HepG2 (cell line): ENCODE measurements around the gene C12orf43. TPM values are rescaled to one million over a fixed set of nuclear protein-coding genes. Genes with fewer than 3 reads are reported as not detected.

Experiments used
- HOXA7 ChIP-seq: sonication (generic); formaldehyde crosslinking; IDR thresholded peaks from 2 replicates; pipeline ENCODE4 v1.8.1; 2022; ENCODE audit warnings: mild to moderate bottlenecking, missing genetic modification reagents, moderate library complexity
- KDM2A ChIP-seq: sonication (generic); formaldehyde crosslinking; IDR thresholded peaks from 2 replicates; pipeline ENCODE4 v1.4.0; 2020; ENCODE audit warnings: low read depth, missing genetic modification reagents, borderline replicate concordance
- KMT2B ChIP-seq: IDR thresholded peaks from 2 replicates; pipeline ENCODE4 v1.6.1; 2016; ENCODE audit warnings: missing genetic modification reagents, missing compliant biosample characterization
- MATR3 ChIP-seq: sonication (generic); formaldehyde crosslinking; IDR thresholded peaks from 2 replicates; pipeline ENCODE4 v1.4.0; 2020; ENCODE audit warnings: missing genetic modification reagents
- NFIC ChIP-seq: IDR thresholded peaks from 2 replicates; pipeline ENCODE4 v1.6.1; 2012; ENCODE audit warnings: mild to moderate bottlenecking, low read length, inconsistent platforms
- PAX8 ChIP-seq: sonication (generic); formaldehyde crosslinking; IDR thresholded peaks from 2 replicates; pipeline ENCODE4 v1.8.0; 2022; ENCODE audit warnings: mild to moderate bottlenecking, missing genetic modification reagents, borderline replicate concordance
- RARA ChIP-seq: IDR thresholded peaks from 2 replicates; pipeline ENCODE4 v1.6.1; 2016; ENCODE audit warnings: missing genetic modification reagents, missing compliant biosample characterization
- RBFOX2 ChIP-seq: fragments of 200-400 bp; formaldehyde crosslinking; IDR thresholded peaks from 2 replicates; pipeline ENCODE4 v1.6.1; 2017; ENCODE audit warnings: low read depth, mild to moderate bottlenecking, low read length
- SAFB2 ChIP-seq: sonication (generic); formaldehyde crosslinking; IDR thresholded peaks from 2 replicates; pipeline ENCODE4 v1.5.1; 2020; ENCODE audit warnings: missing genetic modification reagents, low read depth, mild to moderate bottlenecking, borderline replicate concordance
- SIX1 ChIP-seq: sonication (generic); formaldehyde crosslinking; IDR thresholded peaks from 2 replicates; pipeline ENCODE4 v1.4.0; 2020; ENCODE audit warnings: missing genetic modification reagents, borderline replicate concordance
- SNAPC2 ChIP-seq: sonication (generic); formaldehyde crosslinking; IDR thresholded peaks from 2 replicates; pipeline ENCODE4 v1.8.1; 2022; ENCODE audit warnings: mild to moderate bottlenecking, missing genetic modification reagents
- ZFP41 ChIP-seq: sonication (generic); formaldehyde crosslinking; IDR thresholded peaks from 2 replicates; pipeline ENCODE4 v1.4.0; 2020; ENCODE audit warnings: mild to moderate bottlenecking, missing genetic modification reagents, borderline replicate concordance
- ZFP82 ChIP-seq: sonication (generic); formaldehyde crosslinking; IDR thresholded peaks from 2 replicates; pipeline ENCODE4 v1.5.1; 2020; ENCODE audit warnings: mild to moderate bottlenecking, missing genetic modification reagents, borderline replicate concordance
- ZNF10 ChIP-seq: sonication (generic); formaldehyde crosslinking; IDR thresholded peaks from 2 replicates; pipeline ENCODE4 v1.4.0; 2020; ENCODE audit warnings: mild to moderate bottlenecking, low read depth, missing genetic modification reagents, borderline replicate concordance
- ZNF329 ChIP-seq: sonication (generic); formaldehyde crosslinking; IDR thresholded peaks from 2 replicates; pipeline ENCODE4 v1.9.0; 2021; ENCODE audit warnings: low read depth, mild to moderate bottlenecking, missing genetic modification reagents
- ZNF460 ChIP-seq: sonication (generic); formaldehyde crosslinking; IDR thresholded peaks from 2 replicates; pipeline ENCODE4 v1.5.1; 2020; ENCODE audit warnings: missing genetic modification reagents, mild to moderate bottlenecking, borderline replicate concordance
- ZNF703 ChIP-seq: sonication (generic); formaldehyde crosslinking; IDR thresholded peaks from 2 replicates; pipeline ENCODE4 v1.5.1; 2020; ENCODE audit warnings: missing genetic modification reagents, mild to moderate bottlenecking, moderate library complexity, borderline replicate concordance
- polyA plus RNA-seq, 8 experiments: library from polyadenylated mRNA; depleted of rRNA in 3 of 8; stranded (reverse) in 7 of 8; unstranded in 1 of 8; fragments of >200 nt; fragmentation: Illumina TruSeq in 4 of 8; extraction: Trizol in 4 of 8; gene quantifications; 2 replicates each; pipeline versions ENCODE4 v1.2.1 to v1.2.3, GENCODE V29; 2011 to 2016; ENCODE audit warnings: low read depth in 4 of 8, missing spikeins in 1 of 8, mixed read lengths in 1 of 8; ENCODE audit not compliant: insufficient read depth in 1 of 8
- total RNA-seq, 5 experiments: library from RNA; depleted of rRNA; stranded (reverse); fragments of >200 nt; fragmentation: Illumina TruSeq; extraction: Trizol; gene quantifications; 2 replicates each; pipeline ENCODE4 v1.2.3, GENCODE V29; 2016; ENCODE audit warnings: low read depth in 1 of 5
- TF ChIP-seq, protein P1 (sequence below): sonication (generic); formaldehyde crosslinking; IDR thresholded peaks from 2 replicates; pipeline ENCODE4 v1.8.0; 2022; ENCODE audit warnings: mild to moderate bottlenecking, missing genetic modification reagents
- TF ChIP-seq, protein P2 (sequence below): IDR thresholded peaks from 2 replicates; pipeline ENCODE4 v1.6.1; 2012; ENCODE audit warnings: low read depth, low read length, improper control_type of control experiment
- TF ChIP-seq, protein P3 (sequence below): sonication (generic); formaldehyde crosslinking; IDR thresholded peaks from 2 replicates; pipeline ENCODE4 v1.5.0; 2020; ENCODE audit warnings: missing genetic modification reagents
- TF ChIP-seq, protein P4 (sequence below): sonication (generic); formaldehyde crosslinking; IDR thresholded peaks from 2 replicates; pipeline ENCODE4 v1.4.0; 2020; ENCODE audit warnings: mild to moderate bottlenecking, missing genetic modification reagents, borderline replicate concordance

The C12orf43 gene
- total and polyA plus RNA-seq, 2 of the 13 experiments (the other 11 are each of a cell fraction or from before 2014, with no cell fraction given) = 7.9 to 11.1 TPM

DNA sequence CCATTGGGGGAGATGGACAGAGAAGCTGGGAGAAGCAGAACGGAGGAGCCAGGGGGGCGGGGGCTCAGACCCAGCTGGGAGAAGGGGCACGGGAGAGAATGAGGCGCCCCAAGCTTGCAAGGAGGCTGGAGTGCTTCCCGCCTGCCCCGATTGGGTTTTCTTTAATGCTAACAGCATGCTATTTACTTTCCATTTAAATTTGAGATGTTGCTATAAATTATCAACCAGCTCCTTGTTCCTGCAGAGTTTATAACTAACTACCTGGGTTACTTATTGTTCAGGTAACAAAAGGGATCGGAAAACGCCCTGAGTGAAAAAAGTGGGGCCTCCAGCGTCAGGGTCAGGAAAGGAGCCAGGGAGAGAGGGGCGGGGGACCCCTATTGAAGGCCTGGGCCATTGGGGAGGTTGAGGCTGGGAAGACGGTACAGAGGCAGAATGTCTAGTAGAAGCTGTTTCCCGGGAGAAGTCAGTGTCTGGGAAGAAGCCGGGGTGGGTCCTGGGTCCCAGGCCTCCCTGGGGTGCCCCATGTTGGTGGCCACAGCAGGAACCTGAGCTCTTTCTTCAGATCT lies 35.4 kb downstream of the C12orf43 start (continued):
- TF ChIP-seq ZFP82 (CRISPR knock-in tag) (no peak), SIX1 (CRISPR knock-in tag) (no peak), NFIC (0 out of 2 replicates have a peak, but pooled peaks have one; percentile 34), PAX8 (no peak), SAFB2 (CRISPR knock-in tag) (0 out of 2 replicates have a peak, but pooled peaks have one; percentile 16), ZNF460 (CRISPR knock-in tag) (no peak), HOXA7 (CRISPR knock-in tag) (no peak), RARA (CRISPR knock-in tag) (peak; percentile 41; the same call in 1 of the 2 replicates), ZNF703 (no peak), RBFOX2 (peak; percentile 61), ZNF329 (peak; percentile 44; the same call in 1 of the 2 replicates), MATR3 (CRISPR knock-in tag) (no peak), ZNF10 (CRISPR knock-in tag) (no peak), ZFP41 (no peak), KMT2B (CRISPR knock-in tag) (0 out of 2 replicates have a peak, but pooled peaks have one; percentile 4), KDM2A (CRISPR knock-in tag) (no peak), SNAPC2 (CRISPR knock-in tag) (no peak)
- TF ChIP-seq, protein P1, sequence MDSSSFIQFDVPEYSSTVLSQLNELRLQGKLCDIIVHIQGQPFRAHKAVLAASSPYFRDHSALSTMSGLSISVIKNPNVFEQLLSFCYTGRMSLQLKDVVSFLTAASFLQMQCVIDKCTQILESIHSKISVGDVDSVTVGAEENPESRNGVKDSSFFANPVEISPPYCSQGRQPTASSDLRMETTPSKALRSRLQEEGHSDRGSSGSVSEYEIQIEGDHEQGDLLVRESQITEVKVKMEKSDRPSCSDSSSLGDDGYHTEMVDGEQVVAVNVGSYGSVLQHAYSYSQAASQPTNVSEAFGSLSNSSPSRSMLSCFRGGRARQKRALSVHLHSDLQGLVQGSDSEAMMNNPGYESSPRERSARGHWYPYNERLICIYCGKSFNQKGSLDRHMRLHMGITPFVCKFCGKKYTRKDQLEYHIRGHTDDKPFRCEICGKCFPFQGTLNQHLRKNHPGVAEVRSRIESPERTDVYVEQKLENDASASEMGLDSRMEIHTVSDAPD (CRISPR knock-in tag) = no peak
- TF ChIP-seq, protein P2, sequence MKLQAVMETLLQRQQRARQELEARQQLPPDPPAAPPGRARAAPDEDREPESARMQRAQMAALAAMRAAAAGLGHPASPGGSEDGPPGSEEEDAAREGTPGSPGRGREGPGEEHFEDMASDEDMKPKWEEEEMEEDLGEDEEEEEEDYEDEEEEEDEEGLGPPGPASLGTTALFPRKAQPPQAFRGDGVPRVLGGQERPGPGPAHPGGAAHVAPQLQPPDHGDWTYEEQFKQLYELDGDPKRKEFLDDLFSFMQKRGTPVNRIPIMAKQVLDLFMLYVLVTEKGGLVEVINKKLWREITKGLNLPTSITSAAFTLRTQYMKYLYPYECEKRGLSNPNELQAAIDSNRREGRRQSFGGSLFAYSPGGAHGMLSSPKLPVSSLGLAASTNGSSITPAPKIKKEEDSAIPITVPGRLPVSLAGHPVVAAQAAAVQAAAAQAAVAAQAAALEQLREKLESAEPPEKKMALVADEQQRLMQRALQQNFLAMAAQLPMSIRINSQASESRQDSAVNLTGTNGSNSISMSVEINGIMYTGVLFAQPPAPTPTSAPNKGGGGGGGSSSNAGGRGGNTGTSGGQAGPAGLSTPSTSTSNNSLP = no peak
- TF ChIP-seq, protein P3, sequence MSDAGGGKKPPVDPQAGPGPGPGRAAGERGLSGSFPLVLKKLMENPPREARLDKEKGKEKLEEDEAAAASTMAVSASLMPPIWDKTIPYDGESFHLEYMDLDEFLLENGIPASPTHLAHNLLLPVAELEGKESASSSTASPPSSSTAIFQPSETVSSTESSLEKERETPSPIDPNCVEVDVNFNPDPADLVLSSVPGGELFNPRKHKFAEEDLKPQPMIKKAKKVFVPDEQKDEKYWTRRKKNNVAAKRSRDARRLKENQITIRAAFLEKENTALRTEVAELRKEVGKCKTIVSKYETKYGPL (CRISPR knock-in tag) = no peak
- TF ChIP-seq, protein P4, sequence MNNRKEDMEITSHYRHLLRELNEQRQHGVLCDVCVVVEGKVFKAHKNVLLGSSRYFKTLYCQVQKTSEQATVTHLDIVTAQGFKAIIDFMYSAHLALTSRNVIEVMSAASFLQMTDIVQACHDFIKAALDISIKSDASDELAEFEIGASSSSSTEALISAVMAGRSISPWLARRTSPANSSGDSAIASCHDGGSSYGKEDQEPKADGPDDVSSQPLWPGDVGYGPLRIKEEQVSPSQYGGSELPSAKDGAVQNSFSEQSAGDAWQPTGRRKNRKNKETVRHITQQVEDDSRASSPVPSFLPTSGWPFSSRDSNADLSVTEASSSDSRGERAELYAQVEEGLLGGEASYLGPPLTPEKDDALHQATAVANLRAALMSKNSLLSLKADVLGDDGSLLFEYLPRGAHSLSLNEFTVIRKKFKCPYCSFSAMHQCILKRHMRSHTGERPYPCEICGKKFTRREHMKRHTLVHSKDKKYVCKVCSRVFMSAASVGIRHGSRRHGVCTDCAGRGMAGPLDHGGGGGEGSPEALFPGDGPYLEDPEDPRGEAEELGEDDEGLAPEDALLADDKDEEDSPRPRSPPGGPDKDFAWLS = 0 out of 2 replicates have a peak, but pooled peaks have one; percentile 12
